Measurements from ENCODE around the gene CHKA. TPM values are rescaled to one million over a fixed set of nuclear protein-coding genes. Genes with fewer than 3 reads are reported as not detected.

Gene CHKA
- total RNA-seq, 4 donors from 2014 or later: 86.8 to 106 (median 93.1) TPM

DNA sequence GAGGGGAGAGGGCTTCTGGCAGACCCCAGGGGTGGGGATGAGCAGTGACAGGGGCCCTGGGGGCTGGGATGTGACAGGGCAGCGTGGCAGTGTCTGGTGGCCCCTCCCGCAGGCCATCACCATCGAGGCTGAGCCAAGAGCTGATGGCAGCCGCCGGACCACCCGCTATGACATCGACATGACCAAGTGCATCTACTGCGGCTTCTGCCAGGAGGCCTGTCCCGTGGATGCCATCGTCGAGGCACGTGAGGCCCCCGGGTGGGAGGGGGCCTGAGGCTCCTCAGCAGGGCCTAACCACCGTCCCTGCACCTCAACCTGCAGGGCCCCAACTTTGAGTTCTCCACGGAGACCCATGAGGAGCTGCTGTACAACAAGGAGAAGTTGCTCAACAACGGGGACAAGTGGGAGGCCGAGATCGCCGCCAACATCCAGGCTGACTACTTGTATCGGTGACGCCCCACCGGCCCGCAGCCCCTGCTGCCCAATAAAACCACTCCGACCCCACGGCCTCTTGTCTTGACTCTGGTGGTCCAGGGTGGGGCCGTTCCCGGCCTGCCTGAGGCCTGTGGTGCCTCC is 85.0 kb downstream of the CHKA start:
- H3K27ac ChIP-seq: peak overlapping the region; percentile 54 to 94 (median 91)
- no peaks in the 10 kb centered on the region for H3K27me3 ChIP-seq
- peaks cover 48 to 54% of the 10 kb centered on the region in 2 donors for H3K4me1 ChIP-seq
- intact Hi-C loops (cut with DNase I): no loop called here
- H3K9me3 ChIP-seq: no peaks in the 10 kb centered on the region
- peaks cover 9 to 13% of the 10 kb centered on the region in 2 donors for H3K36me3 ChIP-seq
- 80 to 81% methylated on average over 15 to 24 of the region's 27 CpGs for WGBS, 2 donors
- DNase-seq: no peak
- no peak overlapping the region for H3K4me3 ChIP-seq (replicated peaks in 1 of 3)
- TF ChIP-seq, protein P1, sequence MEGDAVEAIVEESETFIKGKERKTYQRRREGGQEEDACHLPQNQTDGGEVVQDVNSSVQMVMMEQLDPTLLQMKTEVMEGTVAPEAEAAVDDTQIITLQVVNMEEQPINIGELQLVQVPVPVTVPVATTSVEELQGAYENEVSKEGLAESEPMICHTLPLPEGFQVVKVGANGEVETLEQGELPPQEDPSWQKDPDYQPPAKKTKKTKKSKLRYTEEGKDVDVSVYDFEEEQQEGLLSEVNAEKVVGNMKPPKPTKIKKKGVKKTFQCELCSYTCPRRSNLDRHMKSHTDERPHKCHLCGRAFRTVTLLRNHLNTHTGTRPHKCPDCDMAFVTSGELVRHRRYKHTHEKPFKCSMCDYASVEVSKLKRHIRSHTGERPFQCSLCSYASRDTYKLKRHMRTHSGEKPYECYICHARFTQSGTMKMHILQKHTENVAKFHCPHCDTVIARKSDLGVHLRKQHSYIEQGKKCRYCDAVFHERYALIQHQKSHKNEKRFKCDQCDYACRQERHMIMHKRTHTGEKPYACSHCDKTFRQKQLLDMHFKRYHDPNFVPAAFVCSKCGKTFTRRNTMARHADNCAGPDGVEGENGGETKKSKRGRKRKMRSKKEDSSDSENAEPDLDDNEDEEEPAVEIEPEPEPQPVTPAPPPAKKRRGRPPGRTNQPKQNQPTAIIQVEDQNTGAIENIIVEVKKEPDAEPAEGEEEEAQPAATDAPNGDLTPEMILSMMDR (IDR thresholded peaks at IDR 0.05): no peak
- TF ChIP-seq POLR2A (IDR thresholded peaks at IDR 0.05): no peak

DNA sequence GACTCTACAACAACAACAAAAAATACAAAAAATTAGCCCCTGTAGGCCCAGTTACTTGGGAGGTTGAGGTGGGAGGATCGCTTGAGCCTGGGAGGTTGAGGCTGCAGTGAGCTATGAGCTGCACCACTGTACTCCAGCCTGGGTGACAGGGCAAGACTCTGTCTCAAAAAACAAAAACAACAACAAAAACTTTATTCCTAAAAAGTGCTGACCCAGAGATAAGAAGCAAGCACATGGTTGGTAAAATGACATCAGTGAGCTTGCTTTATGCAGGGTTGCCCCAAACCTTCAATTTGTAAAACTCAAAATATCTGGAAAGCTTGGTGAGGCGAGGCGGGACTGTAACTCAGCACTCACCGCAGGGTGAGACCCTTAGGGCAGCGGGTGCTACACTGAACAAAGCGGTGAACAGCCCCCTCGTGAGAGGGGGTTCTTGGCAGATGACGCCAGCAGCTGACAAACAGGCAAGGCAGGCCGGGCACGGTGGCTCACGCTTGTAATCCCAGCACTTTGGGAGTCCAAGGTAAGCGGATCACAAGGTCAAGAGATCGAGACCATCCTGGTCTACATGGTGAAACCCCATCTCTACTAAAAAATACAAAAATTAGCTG is 85.8 kb downstream of the CHKA start:
- no peak for DNase-seq
- 87 to 93% methylated on average over 13 of the region's 13 CpGs for WGBS, 2 donors
- intact Hi-C loops (cut with DNase I): no loop called here
- H3K36me3 ChIP-seq: peaks cover 9 to 13% of the 10 kb centered on the region in 2 donors
- H3K4me1 ChIP-seq: peaks cover 49 to 51% of the 10 kb centered on the region in 2 donors
- TF ChIP-seq POLR2A (IDR thresholded peaks at IDR 0.05): no peak
- TF ChIP-seq, protein P1 (IDR thresholded peaks at IDR 0.05): no peak
- H3K4me3 ChIP-seq (replicated peaks in 1 of 3): no peak overlapping the region
- H3K27me3 ChIP-seq: no peaks in the 10 kb centered on the region
- no peak overlapping the region for H3K27ac ChIP-seq
- no peaks in the 10 kb centered on the region for H3K9me3 ChIP-seq

DNA sequence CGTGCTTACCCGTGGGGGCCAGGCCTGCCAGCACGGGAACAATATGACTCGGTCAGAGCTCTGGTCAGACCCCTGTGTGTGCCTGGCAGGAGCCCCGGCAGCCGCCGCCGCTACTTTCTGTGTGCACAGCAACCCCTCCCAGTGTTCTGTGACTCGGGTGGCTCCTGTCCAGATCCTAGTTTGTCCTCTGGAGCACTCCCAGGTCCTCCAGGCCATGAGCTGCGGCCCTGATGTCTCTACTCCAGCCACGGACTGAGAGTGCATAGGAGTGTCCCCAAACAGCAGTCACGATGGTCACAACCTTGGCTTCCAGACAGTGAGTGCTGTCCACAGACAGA is 87.5 kb downstream of the CHKA start:
- intact Hi-C loops (cut with DNase I): no loop called here
- H3K27me3 ChIP-seq: no peaks in the 10 kb centered on the region
- DNase-seq: no peak
- WGBS, 2 donors: 73 to 93% methylated on average over 10 of the region's 12 CpGs
- H3K4me3 ChIP-seq (replicated peaks in 1 of 3): no peak overlapping the region
- no peak for TF ChIP-seq POLR2A (IDR thresholded peaks at IDR 0.05)
- TF ChIP-seq, protein P1 (IDR thresholded peaks at IDR 0.05): no peak
- no peaks in the 10 kb centered on the region for H3K9me3 ChIP-seq
- peaks cover 9 to 13% of the 10 kb centered on the region in 2 donors for H3K36me3 ChIP-seq
- H3K27ac ChIP-seq: no peak overlapping the region
- peaks cover 36 to 42% of the 10 kb centered on the region in 2 donors for H3K4me1 ChIP-seq

DNA sequence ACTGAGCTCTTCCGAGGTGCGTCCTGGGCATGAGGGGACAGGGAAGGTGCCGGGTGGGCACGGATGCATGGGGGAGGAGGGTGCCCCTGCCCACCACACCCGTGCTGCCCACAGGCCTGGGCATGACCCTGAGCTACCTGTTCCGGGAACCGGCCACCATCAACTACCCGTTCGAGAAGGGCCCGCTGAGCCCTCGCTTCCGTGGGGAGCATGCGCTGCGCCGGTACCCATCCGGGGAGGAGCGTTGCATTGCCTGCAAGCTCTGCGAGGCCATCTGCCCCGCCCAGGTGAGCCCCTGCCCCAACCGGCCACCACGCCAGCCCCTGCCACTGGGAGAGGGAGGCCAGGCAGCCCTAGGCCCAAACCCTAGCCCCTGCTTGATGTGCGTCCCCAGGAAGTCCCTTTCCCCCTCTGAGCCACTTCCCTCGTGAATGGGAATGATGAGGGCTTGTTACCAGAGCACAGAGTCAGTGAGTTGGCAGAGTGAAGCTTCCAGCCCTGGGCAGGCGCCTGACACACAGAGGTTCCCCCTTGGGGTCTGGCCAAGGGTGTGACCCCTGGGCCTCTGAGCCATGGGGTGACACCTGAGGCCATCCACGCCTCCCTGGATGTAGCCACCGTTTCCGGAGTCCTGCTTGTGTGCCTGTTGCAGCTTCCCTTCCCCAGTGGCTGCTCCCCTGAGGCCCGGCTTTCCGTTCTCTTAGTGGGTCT is 88.0 kb downstream of the CHKA start:
- no peaks in the 10 kb centered on the region for H3K9me3 ChIP-seq
- no peak for TF ChIP-seq POLR2A (IDR thresholded peaks at IDR 0.05)
- TF ChIP-seq, protein P1 (IDR thresholded peaks at IDR 0.05): no peak
- peaks cover 31 to 37% of the 10 kb centered on the region in 2 donors for H3K4me1 ChIP-seq
- no peak overlapping the region for H3K4me3 ChIP-seq (replicated peaks in 1 of 3)
- no peak overlapping the region for H3K27ac ChIP-seq
- H3K27me3 ChIP-seq: no peaks in the 10 kb centered on the region
- H3K36me3 ChIP-seq: peaks cover 9 to 13% of the 10 kb centered on the region in 2 donors
- intact Hi-C loops (cut with DNase I): no loop called here
- DNase-seq: no peak
- WGBS, 2 donors: 83 to 90% methylated on average over 5 to 8 of the region's 29 CpGs

DNA sequence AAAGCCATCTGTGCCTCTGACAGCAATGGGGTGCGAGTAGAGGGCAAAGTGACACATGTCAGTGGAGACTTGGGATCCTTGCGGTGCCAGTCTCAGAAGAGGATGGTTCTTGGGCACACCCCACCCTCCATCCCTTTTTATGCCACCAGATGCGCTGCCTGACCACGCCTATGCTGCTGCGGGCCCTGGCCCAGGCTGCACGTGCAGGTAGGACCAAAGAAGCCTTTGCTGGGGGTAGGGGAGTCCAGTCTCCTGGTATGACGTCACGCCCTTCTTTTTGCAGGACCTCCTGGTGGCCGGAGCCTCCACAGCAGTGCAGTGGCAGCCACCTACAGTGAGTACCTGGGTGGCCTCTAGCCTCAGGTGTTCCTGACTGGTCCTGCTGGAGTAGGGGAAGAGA is 89.2 kb downstream of the CHKA start:
- Histone ChIP-seq H3K4me1 (peaks cover 21 to 26% of the 10 kb centered on the region in 2 donors), H3K4me3 (replicated peaks in 1 of 3) (no peak overlapping the region), H3K27me3 (no peaks in the 10 kb centered on the region), H3K9me3 (no peaks in the 10 kb centered on the region), H3K36me3 (peaks cover 9 to 13% of the 10 kb centered on the region in 2 donors), H3K27ac (no peak overlapping the region)
- intact Hi-C loops (cut with DNase I): no loop called here
- TF ChIP-seq, protein P1 (IDR thresholded peaks at IDR 0.05): no peak
- no peak for TF ChIP-seq POLR2A (IDR thresholded peaks at IDR 0.05)
- DNase-seq: no peak
- 76 to 88% methylated on average over 2 to 9 of the region's 9 CpGs for WGBS, 2 donors

All from thyroid gland (tissue), 4 donors.